ENCODE data around the gene HES6. TPM values are rescaled to one million over a fixed set of nuclear protein-coding genes. Genes with fewer than 3 reads are reported as not detected.

The HES6 gene
- total RNA-seq, 1 experiment from 2014 or later: 5.3 TPM

DNA sequence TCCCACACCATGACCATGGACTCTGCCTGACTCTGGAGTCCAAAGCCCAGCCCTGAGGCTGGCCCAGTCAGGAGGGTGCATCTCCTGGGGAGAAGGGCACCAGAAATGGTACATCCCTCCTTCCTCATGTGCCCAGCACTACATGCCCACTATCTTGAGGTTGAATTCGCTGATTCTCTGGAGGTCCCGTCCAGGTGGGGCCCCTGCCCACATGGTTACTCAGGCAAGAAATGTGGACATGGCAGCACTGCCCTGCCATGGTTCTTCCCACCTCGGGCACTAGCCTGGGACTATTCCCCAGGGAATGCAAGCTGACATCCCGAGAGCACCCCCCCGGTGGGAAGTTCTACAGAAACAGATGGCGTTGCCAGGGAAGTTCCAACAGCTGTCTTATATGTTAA is 15.3 kb upstream of the HES6 start:
- no peak for DNase-seq (ENCODE audit: low read depth)

GRCh38 chr2:238254095-238254723 is 14.4 kb upstream of the HES6 start:
- DNase-seq (ENCODE audit: low read depth): no peak

- DNase-seq (ENCODE audit: low read depth): no peak
Observed at GRCh38 chr2:238252766-238253630, 13.2 kb upstream of the HES6 start.

GRCh38 chr2:238251986-238252385 is 12.1 kb upstream of the HES6 start:
- DNase-seq (ENCODE audit: low read depth): no peak

GRCh38 chr2:238251331-238251730 is 11.5 kb upstream of the HES6 start:
- no peak for DNase-seq (ENCODE audit: low read depth)

GRCh38 chr2:238250896-238251295 is 11.1 kb upstream of the HES6 start:
- no peak for DNase-seq (ENCODE audit: low read depth)

DNA sequence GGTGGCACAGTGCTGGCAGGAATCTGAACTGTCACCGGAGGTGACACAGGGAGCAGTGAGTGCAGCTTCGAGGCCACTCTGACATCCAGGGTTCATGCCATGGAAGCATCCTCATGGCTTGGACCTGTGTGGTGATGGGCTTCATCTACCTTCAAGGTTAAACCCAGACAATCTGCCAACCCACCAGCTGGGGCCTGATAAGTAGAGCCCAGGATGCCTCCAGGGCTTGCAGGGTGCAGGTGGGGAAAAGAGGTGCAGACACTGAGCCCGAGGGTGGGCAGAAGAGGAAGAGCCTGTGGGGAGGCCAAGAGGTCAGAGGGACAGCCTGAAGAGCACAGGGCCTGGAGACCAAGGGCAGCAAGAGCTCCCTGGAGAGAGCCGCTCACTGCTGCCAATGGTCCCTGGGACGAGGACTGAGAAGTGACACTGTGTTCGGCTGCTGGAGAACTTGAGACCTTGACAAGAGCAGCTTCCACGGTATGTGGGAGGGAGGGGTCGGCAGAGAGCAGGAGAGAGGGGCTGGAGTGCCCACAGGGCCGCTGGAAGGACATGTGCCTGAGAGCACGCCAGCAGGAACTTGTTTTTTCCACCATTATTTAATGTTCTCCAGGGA is 8.1 kb upstream of the HES6 start:
- no peak for DNase-seq (ENCODE audit: low read depth)

GRCh38 chr2:238247002-238247822 is 7.4 kb upstream of the HES6 start:
- DNase-seq (ENCODE audit: low read depth): no peak

- DNase-seq (ENCODE audit: low read depth): no peak
Observed at GRCh38 chr2:238244151-238244550, 4.3 kb upstream of the HES6 start.

DNA sequence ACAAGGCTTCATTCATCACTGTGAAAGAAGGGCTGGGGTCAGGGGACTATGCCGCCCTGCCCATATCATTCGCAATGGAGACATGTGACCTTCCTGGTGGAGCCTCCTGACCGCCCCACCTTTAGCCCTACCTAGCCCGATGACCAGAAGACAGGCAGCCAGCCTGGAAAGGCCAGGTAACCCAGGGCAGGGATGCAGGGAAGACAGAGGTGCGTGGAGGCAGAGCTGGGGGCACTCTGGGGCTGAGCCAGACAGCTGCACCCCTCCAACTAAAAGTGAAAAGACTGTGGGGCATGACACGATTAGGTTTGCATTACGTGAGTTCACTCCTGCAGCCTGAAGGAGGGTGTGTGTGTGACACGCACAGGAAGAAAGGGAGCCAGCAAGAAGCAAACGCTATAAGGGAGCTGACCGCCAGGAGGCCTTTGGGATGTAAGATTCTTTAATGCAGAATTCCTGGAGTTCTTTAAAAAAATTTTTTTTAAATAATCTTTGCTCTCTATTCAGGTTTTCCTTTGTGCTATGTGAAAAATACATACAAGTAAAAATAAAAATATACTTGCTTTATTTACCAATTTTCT is 3.7 kb upstream of the HES6 start:
- DNase-seq (ENCODE audit: low read depth): no peak

GRCh38 chr2:238242731-238243495 is 3.1 kb upstream of the HES6 start:
- DNase-seq (ENCODE audit: low read depth): no peak

DNA sequence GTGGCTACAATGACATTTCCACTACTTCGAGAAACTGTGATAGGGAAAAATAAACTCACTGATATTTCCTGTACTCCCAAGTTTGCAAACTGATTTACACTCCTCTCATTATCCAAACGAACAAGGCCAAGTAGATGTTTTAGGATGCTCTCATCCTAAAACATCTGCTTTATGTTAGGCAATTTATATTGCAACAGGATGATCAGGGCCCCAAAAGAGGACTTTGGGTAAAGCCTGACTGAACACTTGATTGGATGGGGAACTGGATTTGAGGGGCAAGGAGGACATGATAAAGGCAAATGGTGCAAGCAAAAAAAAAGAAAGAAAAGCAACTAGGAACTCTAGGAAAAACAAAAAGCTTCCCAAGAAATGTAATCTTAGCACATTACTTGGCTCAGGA is 2.1 kb upstream of the HES6 start:
- DNase-seq (ENCODE audit: low read depth): no peak

DNA sequence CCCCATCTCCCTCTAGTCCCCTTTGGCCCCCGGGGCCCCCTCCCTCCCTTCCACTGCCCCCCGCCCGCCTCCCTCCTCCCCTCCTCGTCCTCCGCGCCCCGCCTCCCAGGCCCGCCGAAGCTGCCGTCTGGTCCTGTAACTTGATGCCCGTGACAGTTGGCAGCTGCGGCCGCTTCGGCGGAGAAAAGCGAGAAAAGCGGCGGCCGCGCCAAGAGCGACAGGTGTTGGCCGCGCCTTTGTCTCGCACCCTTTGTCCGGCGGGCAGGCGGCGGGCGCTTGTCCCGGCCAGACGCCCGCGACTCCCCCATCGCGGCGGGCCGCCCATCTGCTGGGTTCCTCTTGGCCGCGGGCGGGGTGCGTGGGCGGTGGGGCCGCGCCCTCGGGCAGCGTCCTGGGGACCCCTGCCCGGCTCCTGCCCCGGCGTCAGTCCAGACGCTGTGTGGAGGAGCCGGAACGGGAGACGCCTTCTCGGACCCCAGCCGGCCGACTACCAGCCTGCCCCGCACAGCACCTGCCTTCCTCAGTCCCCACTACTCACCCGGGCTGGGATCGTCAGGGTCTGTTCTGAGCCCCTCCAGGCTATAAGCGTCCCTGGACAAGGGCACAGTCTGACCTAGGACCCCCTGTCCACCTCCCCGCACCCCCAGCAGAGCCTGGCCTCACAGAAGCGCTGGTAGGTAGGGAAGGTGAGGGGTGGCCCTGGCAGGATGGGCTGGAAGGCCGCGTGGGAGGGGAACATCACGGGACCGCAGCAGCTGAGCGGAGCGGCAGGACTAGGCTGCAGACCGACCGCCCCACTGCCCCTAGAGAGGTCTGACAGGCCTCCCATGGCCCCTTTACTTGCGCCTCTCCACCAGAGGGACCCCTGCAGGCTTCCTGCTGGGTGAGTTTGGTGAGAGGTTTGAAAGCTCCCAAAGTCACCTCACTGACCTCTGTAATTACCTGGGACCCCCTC is 1.2 kb upstream of the HES6 start:
- peak; percentile 48 for DNase-seq (ENCODE audit: low read depth)

DNA sequence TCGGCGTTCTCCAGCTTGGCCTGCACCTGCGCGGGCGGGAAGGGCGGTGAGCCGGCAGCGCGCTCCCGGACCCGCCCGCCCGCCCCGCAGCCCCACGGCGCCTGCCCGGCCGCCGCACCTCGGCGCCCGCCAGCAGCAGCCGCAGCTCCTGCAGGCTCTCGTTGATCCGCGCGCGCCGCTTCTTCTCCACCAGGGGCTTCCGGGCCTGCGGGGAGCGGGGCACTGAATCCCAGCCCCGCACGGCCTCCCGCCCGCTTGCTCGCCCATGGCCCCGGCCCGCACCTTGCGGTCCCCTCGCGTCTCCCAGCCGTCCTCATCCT is 335 bp downstream of the HES6 start:
- DNase-seq (ENCODE audit: low read depth): no peak

DNA sequence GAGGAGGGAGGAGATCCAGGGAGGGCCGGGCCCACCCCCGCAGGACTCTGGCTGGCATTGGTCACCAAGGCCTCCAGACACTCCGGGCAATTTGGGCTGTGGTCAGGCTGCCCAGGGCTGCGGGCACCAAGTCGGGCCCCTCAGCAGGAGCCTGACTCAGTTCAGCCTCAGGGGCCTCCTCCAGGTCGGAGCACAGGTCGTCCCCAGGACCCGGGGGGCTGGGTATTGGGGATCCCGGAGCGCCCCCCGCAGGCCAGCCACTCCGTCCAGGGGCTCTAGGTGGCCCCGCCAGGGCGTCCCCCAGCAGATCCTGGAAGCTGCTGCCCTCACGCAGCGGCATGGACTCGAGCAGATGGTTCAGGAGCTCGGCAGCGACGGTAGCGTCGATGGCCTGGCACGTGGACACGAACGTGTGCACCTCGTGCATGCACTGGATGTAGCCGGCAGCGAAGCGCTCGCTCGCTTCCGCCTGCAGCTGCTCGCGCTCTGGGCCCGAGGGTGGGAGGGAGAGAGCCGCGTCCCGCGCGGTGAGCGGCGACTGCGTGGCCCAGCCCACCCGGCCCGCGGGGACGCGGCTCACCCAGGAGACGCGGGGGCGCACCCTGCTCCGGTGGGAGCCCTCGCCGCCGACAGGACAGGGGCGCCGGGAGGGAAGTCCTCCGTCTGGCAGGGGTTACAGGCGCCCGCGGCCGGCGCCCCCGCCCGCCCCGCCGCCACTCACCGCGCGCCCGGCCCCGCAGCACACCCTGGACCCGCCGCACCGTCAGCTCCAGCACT is 884 bp downstream of the HES6 start:
- DNase-seq (ENCODE audit: low read depth): no peak

DNA sequence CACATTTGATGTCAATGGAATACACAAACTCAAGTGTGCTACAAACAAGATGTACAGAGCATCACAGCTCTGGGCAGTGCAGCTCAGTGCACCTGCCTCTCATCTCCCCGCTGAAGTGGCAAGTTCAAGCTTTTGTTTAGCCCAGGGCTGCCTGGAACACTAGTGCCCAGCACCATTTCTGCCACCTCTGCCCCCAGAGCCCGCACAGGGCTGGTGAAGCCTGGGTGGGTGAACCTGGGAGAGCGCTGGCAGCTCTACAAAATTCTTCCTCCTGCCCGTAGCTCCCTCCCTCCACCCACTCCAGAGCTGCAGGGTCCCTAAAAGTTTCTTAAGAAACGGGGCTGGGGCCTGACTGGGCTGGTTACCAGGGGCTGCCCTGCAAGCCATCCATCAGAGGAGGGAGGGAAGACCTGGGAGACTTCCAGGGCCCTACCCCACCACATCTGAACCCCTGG is 1.5 kb downstream of the HES6 start:
- no peak for DNase-seq (ENCODE audit: low read depth)

DNA sequence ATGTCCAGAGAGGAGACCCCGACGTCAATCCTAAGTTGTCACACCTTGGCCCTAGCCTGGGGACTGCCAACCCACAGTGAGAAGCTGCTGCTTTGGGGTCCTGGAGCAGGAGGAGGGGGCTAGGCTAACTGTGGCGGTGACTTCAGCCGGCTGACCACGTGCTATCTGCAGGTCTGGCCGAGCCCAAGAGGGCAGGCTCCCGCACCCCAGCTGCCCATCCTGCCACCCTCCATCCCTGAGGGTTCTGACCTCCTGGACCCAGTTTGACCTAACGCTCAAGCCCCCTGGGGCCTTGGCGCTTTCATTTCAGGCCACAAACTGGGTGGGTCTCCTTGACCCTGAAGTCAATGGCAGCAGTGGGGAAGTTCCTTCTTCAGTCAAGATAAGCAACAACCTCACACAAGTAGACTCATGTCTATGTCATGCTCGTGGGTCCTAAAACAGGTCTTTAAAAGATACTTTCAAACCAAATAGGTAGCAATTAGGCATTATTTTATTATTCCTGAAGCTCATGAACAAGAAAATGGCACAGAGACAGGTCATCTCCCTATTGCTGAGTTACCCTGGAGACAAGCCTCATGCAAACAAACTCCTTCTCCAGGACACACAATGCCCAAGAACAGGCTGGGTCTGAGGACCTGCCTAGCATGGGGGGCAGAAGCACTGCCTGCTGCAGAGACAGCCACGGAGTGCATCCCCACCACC is 2.3 kb downstream of the HES6 start:
- DNase-seq (ENCODE audit: low read depth): peak; percentile 14

GRCh38 chr2:238236571-238236970 is 3.3 kb downstream of the HES6 start:
- no peak for DNase-seq (ENCODE audit: low read depth)

Data from M059J (cell line).